Stimulated activated CD4-positive, alpha-beta T cell treated with anti-CD3 and anti-CD28 coated beads, Interleukin-12 subunit alpha, Interleukin-12 subunit beta, amount 100 ng/mL, for 48 hours (primary cell): ENCODE measurements around the gene EXOC8.
"Not testable (repeated sequence)": the region's sequence is repeated elsewhere in the genome, so short reads cannot be mapped to it uniquely, and the experiment has no call there.

Experiments used
- DNase-seq, 3 donors: peaks; one replicate each; pipeline ENCODE4 v3.0.0-alpha.2; 2020; ENCODE audit warnings: low read depth in 2 of 3, low spot score in 1 of 3

Gene EXOC8

DNA sequence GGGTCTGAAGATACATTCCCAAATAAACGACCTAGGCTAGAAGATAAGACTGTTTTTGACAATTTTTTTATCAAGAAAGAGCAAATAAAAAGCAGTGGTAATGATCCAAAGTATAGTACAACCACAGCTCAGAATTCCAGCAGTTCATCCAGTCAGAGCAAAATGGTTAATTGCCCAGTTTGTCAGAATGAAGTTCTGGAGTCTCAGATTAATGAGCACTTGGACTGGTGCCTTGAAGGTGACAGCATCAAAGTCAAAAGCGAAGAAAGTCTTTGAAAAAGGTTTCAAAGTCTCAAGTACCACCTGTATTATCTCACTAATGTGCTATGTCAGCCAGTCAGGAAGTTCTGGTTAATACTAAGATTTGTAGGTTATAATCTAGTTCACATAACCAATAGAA lies 15.4 kb upstream of the EXOC8 start:
- no peak for DNase-seq

DNA sequence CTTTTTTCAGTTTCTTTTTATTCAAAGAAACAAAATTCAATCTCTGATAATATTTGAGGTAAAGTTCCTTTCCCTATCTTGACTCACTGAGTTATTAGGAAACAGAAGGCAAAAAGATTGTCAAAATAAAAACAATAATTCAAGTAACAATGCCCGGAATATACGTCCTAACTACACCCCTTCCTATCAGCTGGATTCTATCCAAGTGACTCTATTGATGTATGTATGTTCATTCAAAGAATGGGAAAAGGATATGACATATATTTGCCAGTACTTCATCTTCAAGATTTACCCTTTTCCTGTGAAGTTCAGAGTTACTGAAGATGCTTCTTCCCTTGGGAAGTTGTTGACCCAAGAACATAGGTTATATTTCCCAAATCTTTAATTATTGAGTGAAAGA lies 14.2 kb upstream of the EXOC8 start:
- no peak for DNase-seq

DNA sequence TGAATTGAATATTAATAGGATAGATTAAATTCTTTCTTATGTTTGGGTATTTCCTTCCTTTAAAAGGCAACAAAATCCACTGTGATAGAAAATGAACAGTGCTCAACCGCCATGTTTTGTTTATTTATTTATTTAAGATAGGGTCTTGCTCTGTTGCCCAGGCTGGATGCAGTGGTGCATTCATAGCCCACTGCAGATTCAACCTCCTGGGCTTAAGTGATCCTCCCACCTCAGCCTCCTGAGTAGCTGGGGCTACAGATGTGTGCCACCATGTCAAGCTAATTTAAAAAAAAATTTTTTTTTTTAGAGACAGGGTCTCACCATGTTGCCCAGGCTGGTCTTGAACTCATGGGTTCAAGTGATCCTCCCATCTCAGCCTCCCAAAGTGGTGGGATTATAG lies 11.2 kb upstream of the EXOC8 start:
- not testable (repeated sequence) for DNase-seq

DNA sequence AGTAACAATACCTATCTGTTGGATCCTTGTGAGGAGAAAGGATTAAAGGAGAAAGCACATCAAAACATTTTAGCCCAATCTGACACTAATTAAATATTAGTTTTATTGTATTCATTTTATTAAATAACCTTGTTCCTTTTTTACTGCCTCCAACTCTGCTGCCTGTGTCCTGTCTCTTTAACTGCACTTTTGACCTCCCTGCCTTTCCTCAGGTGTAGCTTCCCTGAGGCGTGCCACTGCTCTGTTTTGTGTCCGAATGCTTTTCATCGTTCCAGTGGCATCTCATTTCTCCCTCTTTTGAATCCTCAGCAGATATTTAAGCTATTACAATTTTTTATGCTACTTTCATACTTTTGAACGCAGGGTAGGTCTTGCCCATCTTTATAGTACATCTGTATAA lies 10.8 kb upstream of the EXOC8 start:
- no peak for DNase-seq

DNA sequence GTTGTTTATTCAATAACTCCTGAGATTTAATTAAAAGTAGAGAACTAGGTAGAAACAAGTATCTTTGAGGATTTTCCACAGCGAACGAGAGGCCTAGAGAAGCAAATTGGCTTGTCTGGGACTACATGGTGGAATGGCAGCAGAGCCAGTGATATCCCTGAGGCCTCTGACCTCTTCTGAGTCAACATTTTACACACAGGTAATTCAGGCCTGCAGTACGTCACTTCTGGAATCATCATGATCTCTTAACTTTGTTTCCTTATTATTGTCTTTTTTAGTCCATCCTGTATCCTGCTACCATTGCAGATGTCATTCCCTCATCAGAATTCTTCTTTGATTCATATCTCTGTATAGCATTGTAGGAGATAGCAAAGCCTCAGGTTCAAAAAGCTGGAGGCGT lies 10.3 kb upstream of the EXOC8 start:
- no peak for DNase-seq

DNA sequence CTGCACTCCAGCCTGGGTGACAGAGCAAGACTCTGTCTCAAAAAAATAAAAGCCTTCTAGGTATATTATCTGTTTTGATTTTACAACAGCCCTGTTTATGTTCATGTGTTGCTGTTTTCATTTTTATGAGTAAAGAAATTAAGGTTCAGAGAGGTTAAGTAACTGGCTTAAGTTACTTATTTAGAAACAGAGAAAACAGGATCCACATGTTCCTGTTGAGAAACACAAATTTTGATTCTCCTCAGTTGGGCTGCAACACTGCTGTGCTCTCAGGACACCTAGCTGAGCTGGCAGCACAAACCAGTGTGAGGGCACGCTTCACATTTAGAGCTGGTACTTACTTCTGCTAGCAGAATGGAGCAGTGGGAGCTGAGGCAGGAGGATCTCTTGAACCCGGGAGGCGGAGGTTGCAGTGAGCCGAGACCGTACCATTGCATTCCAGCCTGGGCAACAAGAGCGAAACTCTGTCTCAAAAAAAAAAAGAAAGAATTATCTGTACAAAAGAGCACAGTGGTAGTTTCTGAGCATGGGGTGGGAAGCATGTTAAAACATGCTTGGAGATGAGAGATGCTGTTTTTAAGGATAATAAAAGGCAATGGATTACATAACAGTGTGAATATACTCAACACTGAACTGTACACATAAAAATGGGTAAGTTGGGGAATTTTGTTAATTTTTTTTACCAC lies 2.8 kb upstream of the EXOC8 start:
- no peak for DNase-seq

- no peak for DNase-seq
These were observed 847 bp upstream of the EXOC8 start, which contains the start of gene SPRTN for GRCh38 chr1:231338270-231339128. SPRTN (plus strand) TSS chr1:231338293; CDS start chr1:231338384, 91 bp downstream.

GRCh38 chr1:231337043-231337471 lies 595 bp downstream of the EXOC8 start:
- peak in 1 of 3 donors; percentile 33 for DNase-seq

DNA sequence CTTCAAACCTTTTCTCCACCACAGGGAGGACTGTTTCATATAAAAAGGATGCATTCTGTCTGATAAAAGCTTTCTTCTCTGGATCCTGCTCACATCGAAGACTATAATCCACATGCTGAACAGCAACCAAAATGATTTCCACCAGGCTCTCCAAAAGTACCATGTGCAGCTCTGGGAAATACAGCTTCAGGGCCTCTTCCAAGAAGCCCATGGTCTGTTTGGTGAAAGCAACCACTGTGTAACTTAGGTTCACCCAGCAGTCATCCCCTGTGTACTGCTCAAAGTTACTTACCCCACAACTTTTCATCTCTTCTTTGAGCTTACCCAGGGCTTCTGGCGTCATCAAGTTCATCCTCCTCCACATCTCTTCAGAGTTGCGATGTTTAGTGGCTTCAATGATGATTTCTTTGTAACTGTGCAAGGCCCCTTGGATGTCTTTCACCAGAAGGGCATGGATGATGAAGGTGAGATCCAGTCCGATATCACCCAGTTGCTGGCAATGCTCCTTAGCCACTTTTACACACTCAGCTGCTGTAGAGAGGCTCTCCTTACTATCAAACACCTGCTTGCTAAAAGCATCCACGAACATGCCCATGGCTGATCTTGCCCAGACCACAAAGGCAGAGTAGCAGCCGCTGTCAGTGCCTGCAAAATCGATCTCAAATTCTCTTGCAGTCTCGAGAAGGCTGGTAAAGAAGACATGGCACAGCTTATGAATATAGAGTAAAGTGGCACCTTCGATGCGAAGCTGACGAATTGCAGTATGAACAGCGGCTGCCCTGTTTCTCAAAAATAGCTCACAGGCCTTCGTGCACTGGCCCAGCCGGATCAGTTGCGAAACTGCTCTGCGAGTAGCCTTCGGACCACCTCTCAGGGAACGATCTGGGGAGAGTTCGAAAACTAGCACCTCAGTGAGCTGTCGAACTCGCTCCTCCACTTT lies 1.7 kb downstream of the EXOC8 start:
- DNase-seq, result no peak

- no peak for DNase-seq
These were observed 2.7 kb downstream of the EXOC8 start for GRCh38 chr1:231334952-231335351.

GRCh38 chr1:231334079-231334666 lies 3.5 kb downstream of the EXOC8 start:
- DNase-seq, result no peak

- DNase-seq, result no peak
These were observed 4.9 kb downstream of the EXOC8 start for GRCh38 chr1:231332761-231333160.

- DNase-seq, result no peak
These were observed 8.2 kb downstream of the EXOC8 start for GRCh38 chr1:231329483-231329882.

- DNase-seq, result no peak
These were observed 10.0 kb downstream of the EXOC8 start for GRCh38 chr1:231327617-231328016.

- DNase-seq, result no peak
These were observed 11.4 kb downstream of the EXOC8 start for GRCh38 chr1:231326248-231326647.

DNA sequence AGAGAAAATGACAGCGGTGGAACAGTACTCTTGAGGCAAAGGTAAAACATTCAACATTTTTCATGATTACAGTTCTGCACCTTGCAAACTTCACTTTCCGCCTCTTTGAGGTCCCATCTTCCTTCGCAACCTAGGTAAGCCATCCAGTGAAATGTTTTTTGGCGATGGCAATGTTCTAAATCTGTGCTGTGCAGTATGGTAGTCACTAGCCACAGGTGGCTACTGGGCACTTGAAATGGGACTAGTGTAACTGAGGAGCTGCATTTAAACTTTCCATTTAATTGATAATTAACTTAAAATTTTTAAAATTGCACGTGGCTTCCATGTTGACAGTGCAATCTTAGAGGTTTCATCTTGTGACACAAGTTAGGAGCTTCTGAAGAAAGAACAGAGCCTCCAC lies 13.0 kb downstream of the EXOC8 start:
- DNase-seq, result no peak

DNA sequence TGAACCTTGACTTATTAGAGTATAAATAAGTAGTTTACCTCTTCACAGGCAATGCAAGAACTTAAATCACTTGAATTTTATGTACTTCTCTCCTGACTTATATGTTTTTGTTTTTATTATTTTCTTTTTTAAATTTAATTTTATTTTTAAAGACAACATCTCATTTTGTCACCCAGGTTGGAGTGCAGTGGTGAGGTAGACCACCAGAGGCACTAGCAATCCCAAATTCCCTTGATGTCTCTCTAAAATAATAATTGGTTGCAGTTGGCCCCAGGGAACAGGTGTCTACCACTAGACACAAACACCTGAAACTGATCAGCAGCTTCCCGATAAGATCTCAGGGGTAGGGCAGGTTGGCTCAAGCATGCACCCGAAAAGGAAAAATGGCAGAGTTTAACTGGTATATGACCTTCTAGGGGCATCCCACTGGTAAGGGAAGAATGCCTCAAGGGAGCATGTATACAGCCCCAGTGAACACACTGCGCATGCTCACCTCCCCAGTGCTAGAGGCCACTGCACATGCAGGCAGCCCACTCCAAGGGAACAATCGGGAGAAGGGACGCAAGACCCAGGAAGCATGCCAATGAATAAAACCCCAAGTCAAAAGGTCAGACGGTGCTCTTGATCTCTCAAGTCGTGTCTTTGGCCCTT lies 14.6 kb downstream of the EXOC8 start:
- no peak for DNase-seq

DNA sequence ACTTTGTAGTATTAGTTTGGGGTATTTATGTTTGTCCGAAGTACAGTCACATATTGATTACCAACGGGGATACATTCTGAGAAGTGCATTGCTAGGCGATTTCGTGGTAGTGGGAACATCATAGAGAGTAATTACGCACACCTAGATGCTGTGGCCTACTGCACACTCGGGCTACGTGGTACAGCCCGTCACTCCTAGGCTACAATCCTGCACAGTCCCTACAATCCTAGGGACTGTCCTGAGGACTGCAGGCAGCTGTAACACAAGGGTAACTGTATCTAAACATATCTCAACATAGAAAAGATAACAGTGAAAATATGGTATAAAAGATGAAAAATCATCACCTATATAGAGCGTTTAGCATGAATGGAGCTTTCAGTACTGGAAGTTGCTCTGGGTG lies 18.6 kb downstream of the EXOC8 start:
- no peak for DNase-seq

GRCh38 chr1:231318568-231318967 lies 19.1 kb downstream of the EXOC8 start:
- no peak for DNase-seq

GRCh38 chr1:231318015-231318355 lies 19.7 kb downstream of the EXOC8 start:
- no peak for DNase-seq
